SK-N-SH (cell line): ENCODE data around the gene STK40. TPM values are rescaled to one million over a fixed set of nuclear protein-coding genes. Genes with fewer than 3 reads are reported as not detected.

Experiments used
- CTCF ChIA-PET: fragments of 300-600, 350-600 bp; formaldehyde crosslinking; extraction: SDS; loops from one replicate; lab custom pipeline; 2021; lab: Yijun Ruan, JAX
- POLR2A ChIA-PET: fragments of 350-600 bp; sonication (Branson Sonifier 250); formaldehyde crosslinking; extraction: SDS; loops from one replicate; lab custom pipeline; 2020; ENCODE audit warnings: antibody characterized with exemption, inconsistent platforms; lab: Yijun Ruan, JAX
- DNase-seq: peaks from one replicate; pipeline ENCODE4 v3.0.0; 2012
- H2AFZ ChIP-seq: fragments of 200-600 bp; sonication (generic); 2 replicates; pipeline ENCODE4 v1.8.1; 2016; ENCODE audit warnings: antibody characterized with exemption, mild to moderate bottlenecking, low read depth
- H3F3A ChIP-seq: fragments of 200-600 bp; sonication (generic); replicated peaks from 2 replicates; pipeline ENCODE3; 2016; ENCODE audit warnings: antibody characterized with exemption, mild to moderate bottlenecking; ENCODE audit not compliant: insufficient read depth
- H3K27ac ChIP-seq, 2 experiments: fragments of 200-500 bp in 1 of 2; fragments of 200-600 bp in 1 of 2; sonication (Bioruptor generic) in 1 of 2; sonication (generic), shearing (Covaris generic) in 1 of 2; 2 replicates each; pipeline versions ENCODE4 v1.5.1 to v1.6.1; 2014 to 2016; ENCODE audit warnings: low read depth in 2 of 2, inconsistent platforms in 1 of 2, low read length in 1 of 2, mild to moderate bottlenecking in 1 of 2, mixed read lengths in 1 of 2
- H3K27me3 ChIP-seq: fragments of 200-600 bp; sonication (generic), shearing (Covaris generic); 2 replicates; pipeline ENCODE4 v1.6.1; 2016; ENCODE audit warnings: mixed run types; ENCODE audit not compliant: insufficient read depth
- H3K36me3 ChIP-seq, 2 experiments: fragments of 200-500 bp in 1 of 2; fragments of 200-600 bp in 1 of 2; sonication (Bioruptor generic) in 1 of 2; sonication (generic) in 1 of 2; replicated peaks in 1 of 2; 2 replicates each; pipeline versions ENCODE3 to v1.5.1; 2014 to 2016; ENCODE audit warnings: low read length in 1 of 2, mild to moderate bottlenecking in 1 of 2; ENCODE audit not compliant: insufficient read depth in 2 of 2, control insufficient read depth in 1 of 2
- H3K4me1 ChIP-seq, 2 experiments: fragments of 200-500 bp in 1 of 2; fragments of 200-600 bp in 1 of 2; sonication (Bioruptor generic) in 1 of 2; sonication (generic), shearing (Covaris generic) in 1 of 2; 2 replicates each; pipeline versions ENCODE4 v1.5.1 to v1.6.1; 2014 to 2016; ENCODE audit warnings: low read depth in 1 of 2, low read length in 1 of 2, mixed run types in 1 of 2; ENCODE audit not compliant: insufficient read depth in 2 of 2, control insufficient read depth in 1 of 2
- H3K4me2 ChIP-seq: fragments of 200-600 bp; sonication (generic), shearing (Covaris generic); 2 replicates; pipeline ENCODE4 v1.6.1; 2017; ENCODE audit warnings: mixed run types
- H3K4me3 ChIP-seq, 2 experiments: fragments of 200-500 bp in 1 of 2; fragments of 200-600 bp in 1 of 2; sonication (Bioruptor generic) in 1 of 2; sonication (generic), shearing (Covaris generic) in 1 of 2; 2 replicates each; pipeline versions ENCODE4 v1.5.1 to v1.8.1; 2014 to 2016; ENCODE audit warnings: low read depth in 2 of 2, inconsistent platforms in 1 of 2, low read length in 1 of 2, mild to moderate bottlenecking in 1 of 2, mixed read lengths in 1 of 2, moderate library complexity in 1 of 2
- H3K79me2 ChIP-seq: fragments of 200-600 bp; sonication (generic); 2 replicates; pipeline ENCODE4 v1.8.1; 2017; ENCODE audit warnings: mild to moderate bottlenecking; ENCODE audit not compliant: insufficient read depth
- H3K9ac ChIP-seq: fragments of 200-600 bp; sonication (generic); 2 replicates; pipeline ENCODE4 v1.6.1; 2017; ENCODE audit warnings: mixed run types
- H3K9me2 ChIP-seq: fragments of 200-600 bp; sonication (generic); 2 replicates; pipeline ENCODE4 v1.6.1; 2017; ENCODE audit warnings: mixed run types
- H3K9me3 ChIP-seq: fragments of 200-600 bp; sonication (generic); 2 replicates; pipeline ENCODE4 v1.6.1; 2017; ENCODE audit warnings: mixed run types, mild to moderate bottlenecking, moderate library complexity
- H4K20me1 ChIP-seq: fragments of 200-600 bp; sonication (generic); 2 replicates; pipeline ENCODE4 v1.6.1; 2017; ENCODE audit warnings: mild to moderate bottlenecking, mixed run types; ENCODE audit not compliant: insufficient read depth
- EP300 ChIP-seq, 2 experiments: IDR thresholded peaks; 2 replicates each; pipeline versions ENCODE4 v1.4.0 to v1.6.1; 2012; ENCODE audit warnings: borderline replicate concordance in 1 of 2, low read depth in 1 of 2, low read length in 1 of 2
- FOSL2 ChIP-seq: IDR thresholded peaks from 2 replicates; pipeline ENCODE4 v1.4.0; 2012; ENCODE audit warnings: low read depth, mild to moderate bottlenecking, moderate library complexity, borderline replicate concordance
- FOXJ3 ChIP-seq: sonication (generic); formaldehyde crosslinking; IDR thresholded peaks from 2 replicates; pipeline ENCODE4 v1.5.1; 2020; ENCODE audit warnings: mild to moderate bottlenecking, missing genetic modification reagents
- FOXM1 ChIP-seq: IDR thresholded peaks from 2 replicates; pipeline ENCODE4 v1.4.0; 2012; ENCODE audit warnings: low read depth, mild to moderate bottlenecking
- IRF3 ChIP-seq: fragments of 150-350 bp; IDR thresholded peaks from 2 replicates; pipeline ENCODE4 v1.6.1; 2016; ENCODE audit warnings: mild to moderate bottlenecking, low read depth, low read length
- JUND ChIP-seq: IDR thresholded peaks from 2 replicates; pipeline ENCODE4 v1.4.0; 2012
- MAX ChIP-seq: IDR thresholded peaks from 2 replicates; pipeline ENCODE4 v1.4.0; 2012; ENCODE audit warnings: low read depth
- MEF2A ChIP-seq: IDR thresholded peaks from 2 replicates; pipeline ENCODE4 v1.4.0; 2012; ENCODE audit warnings: low read depth, borderline replicate concordance
- NFIC ChIP-seq: IDR thresholded peaks from 2 replicates; pipeline ENCODE4 v1.4.0; 2012; ENCODE audit warnings: borderline replicate concordance
- PBX3 ChIP-seq: IDR thresholded peaks from 2 replicates; pipeline ENCODE4; 2012
- POLR2AphosphoS5 ChIP-seq: IDR thresholded peaks from 2 replicates; pipeline ENCODE4 v1.6.1; 2012; ENCODE audit warnings: low read depth, low read length
- RAD21 ChIP-seq: IDR thresholded peaks from 2 replicates; pipeline ENCODE4 v1.6.1; 2012; ENCODE audit warnings: mild to moderate bottlenecking, low read length
- RCOR1 ChIP-seq: fragments of 150-350 bp; IDR thresholded peaks from 2 replicates; pipeline ENCODE4 v1.6.1; 2017; ENCODE audit warnings: antibody characterized with exemption, low read length
- RFX5 ChIP-seq: IDR thresholded peaks from 2 replicates; pipeline ENCODE4 v1.6.1; 2012; ENCODE audit warnings: mild to moderate bottlenecking, improper control_type of control experiment, low read length
- RXRA ChIP-seq: IDR thresholded peaks from 2 replicates; pipeline ENCODE4 v1.4.0; 2012; ENCODE audit warnings: low read depth, mild to moderate bottlenecking, borderline replicate concordance
- SMC3 ChIP-seq: IDR thresholded peaks from 2 replicates; pipeline ENCODE4 v1.6.1; 2012; ENCODE audit warnings: low read depth, low read length, improper control_type of control experiment
- TAF1 ChIP-seq: IDR thresholded peaks from 2 replicates; pipeline ENCODE4 v1.6.1; 2012; ENCODE audit warnings: low read depth, mild to moderate bottlenecking, low read length, moderate library complexity, borderline replicate concordance
- TCF12 ChIP-seq: IDR thresholded peaks from 2 replicates; pipeline ENCODE4 v1.4.0; 2012
- ZBTB33 ChIP-seq: IDR thresholded peaks from 2 replicates; pipeline ENCODE4 v1.4.0; 2012; ENCODE audit warnings: low read depth, borderline replicate concordance
- WGBS: methylation state at CpG from one replicate; pipeline ENCODE4 v1.1.6; 2017; ENCODE audit warnings: low lambda C conversion rate; 5-methylcytosine and 5-hydroxymethylcytosine counted together
- polyA plus RNA-seq, 3 experiments: library from polyadenylated mRNA; depleted of rRNA; stranded (reverse); fragments of >200 nt; gene quantifications; 2 replicates each; pipeline ENCODE4 v1.2.3, GENCODE V29; 2012
- TF ChIP-seq, protein P1 (sequence below): fragments of 200-600 bp; sonication (generic); IDR thresholded peaks from 2 replicates; pipeline ENCODE4 v1.6.1; 2017; ENCODE audit warnings: antibody characterized with exemption, mild to moderate bottlenecking, moderate library complexity
- TF ChIP-seq, protein P2 (sequence below): IDR thresholded peaks from 2 replicates; pipeline ENCODE4 v1.4.0; 2012; ENCODE audit warnings: low read depth, borderline replicate concordance

Gene STK40
- polyA plus RNA-seq, 1 of the 3 experiments (the other 2 are of a cell fraction), result 43.3 TPM

DNA sequence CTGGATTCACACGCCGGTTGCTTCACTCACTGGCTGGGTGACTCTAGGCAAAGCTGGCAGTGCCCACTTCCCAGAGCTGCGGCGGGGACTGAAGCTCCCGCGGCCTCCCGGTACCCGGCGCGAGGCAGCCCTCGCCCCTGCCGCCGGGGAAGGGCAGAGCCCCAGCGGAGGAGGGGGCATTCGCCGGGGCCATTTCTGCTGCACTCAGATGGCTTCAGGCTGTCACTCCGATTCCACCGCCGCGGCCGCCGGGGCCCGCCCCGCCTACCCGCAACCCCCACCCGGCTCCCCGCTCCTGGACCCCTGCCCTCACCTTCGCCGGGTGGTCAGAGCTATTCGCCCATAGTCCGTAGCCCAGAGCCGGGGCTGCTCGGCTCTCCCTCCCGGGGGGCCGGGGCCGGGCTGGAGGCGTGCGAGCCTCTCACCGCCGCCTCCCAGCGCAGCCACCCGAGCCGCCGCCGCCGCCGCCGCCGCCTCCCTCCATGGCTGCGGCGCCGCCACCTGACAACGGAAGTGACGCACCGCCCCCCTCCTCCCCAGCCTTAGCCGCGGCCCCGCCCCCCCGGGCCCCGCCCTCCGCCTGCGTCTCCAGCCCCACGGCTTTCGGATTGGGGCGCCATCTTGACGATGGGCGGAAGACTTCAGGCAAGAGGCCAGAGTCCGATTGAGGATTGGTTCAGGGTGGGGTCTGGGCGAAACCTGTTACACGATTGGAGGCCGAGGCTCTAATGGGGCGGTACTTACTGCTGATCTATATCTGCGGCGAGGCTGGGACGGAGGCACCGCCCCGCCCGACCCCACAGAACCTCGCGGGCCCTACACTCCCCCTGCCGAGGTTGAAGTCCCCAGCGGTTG lies at the start of gene STK40 (continued):
- 0 out of 2 replicates have a peak, but pooled peaks have one; percentile 59 for TF ChIP-seq ZBTB33
- TF ChIP-seq TCF12, result no peak
- TF ChIP-seq, protein P1, sequence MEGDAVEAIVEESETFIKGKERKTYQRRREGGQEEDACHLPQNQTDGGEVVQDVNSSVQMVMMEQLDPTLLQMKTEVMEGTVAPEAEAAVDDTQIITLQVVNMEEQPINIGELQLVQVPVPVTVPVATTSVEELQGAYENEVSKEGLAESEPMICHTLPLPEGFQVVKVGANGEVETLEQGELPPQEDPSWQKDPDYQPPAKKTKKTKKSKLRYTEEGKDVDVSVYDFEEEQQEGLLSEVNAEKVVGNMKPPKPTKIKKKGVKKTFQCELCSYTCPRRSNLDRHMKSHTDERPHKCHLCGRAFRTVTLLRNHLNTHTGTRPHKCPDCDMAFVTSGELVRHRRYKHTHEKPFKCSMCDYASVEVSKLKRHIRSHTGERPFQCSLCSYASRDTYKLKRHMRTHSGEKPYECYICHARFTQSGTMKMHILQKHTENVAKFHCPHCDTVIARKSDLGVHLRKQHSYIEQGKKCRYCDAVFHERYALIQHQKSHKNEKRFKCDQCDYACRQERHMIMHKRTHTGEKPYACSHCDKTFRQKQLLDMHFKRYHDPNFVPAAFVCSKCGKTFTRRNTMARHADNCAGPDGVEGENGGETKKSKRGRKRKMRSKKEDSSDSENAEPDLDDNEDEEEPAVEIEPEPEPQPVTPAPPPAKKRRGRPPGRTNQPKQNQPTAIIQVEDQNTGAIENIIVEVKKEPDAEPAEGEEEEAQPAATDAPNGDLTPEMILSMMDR, result no peak
- TF ChIP-seq MAX, result no peak
- TF ChIP-seq TAF1, result no peak
- TF ChIP-seq RXRA, result peak; percentile 13; the same call in 1 of the 2 replicates
- no peak for TF ChIP-seq SMC3
- TF ChIP-seq RCOR1, result no peak

- peaks cover 2 to 6% of the 10 kb centered on the region in 2 experiments for H3K36me3 ChIP-seq
- CTCF ChIA-PET, result interaction anchor here (0.9 to 1.1 kb wide), 3 partner anchors 11 to 284 kb away, joined by 3 to 6 read pairs (median 4); partner anchors contain the start of genes OSCP1 and TRAPPC3
- no peaks in the 10 kb centered on the region for H3K79me2 ChIP-seq
- no peak overlapping the region for H3K4me2 ChIP-seq
- no peak overlapping the region for H3K4me3 ChIP-seq
- POLR2A ChIA-PET, result no interaction called here
- no peaks in the 10 kb centered on the region for H4K20me1 ChIP-seq
- H3F3A ChIP-seq, result no peaks in the 10 kb centered on the region
- no peaks in the 10 kb centered on the region for H3K9me3 ChIP-seq
- no peaks in the 10 kb centered on the region for H3K27me3 ChIP-seq
- DNase-seq, result no peak
- H3K9ac ChIP-seq, result no peak overlapping the region
- H3K4me1 ChIP-seq, result no peaks in the 10 kb centered on the region
- H3K9me2 ChIP-seq, result no peaks in the 10 kb centered on the region
- H3K27ac ChIP-seq, result no peak overlapping the region
- 36% methylated on average over 1 of the region's 1 CpG for WGBS
- H2AFZ ChIP-seq, result no peak overlapping the region
- TF ChIP-seq, protein P2, sequence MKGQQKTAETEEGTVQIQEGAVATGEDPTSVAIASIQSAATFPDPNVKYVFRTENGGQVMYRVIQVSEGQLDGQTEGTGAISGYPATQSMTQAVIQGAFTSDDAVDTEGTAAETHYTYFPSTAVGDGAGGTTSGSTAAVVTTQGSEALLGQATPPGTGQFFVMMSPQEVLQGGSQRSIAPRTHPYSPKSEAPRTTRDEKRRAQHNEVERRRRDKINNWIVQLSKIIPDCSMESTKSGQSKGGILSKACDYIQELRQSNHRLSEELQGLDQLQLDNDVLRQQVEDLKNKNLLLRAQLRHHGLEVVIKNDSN, result no peak
- no peak for TF ChIP-seq FOSL2
- TF ChIP-seq FOXJ3 (CRISPR knock-in tag), result no peak
- no peak for TF ChIP-seq RAD21
- no peak for TF ChIP-seq PBX3
- TF ChIP-seq POLR2AphosphoS5, result no peak
- no peak for TF ChIP-seq EP300 (IDR thresholded peaks at IDR 0.05; ENCODE audit: borderline replicate concordance in 1 of 2, low read depth in 1 of 2, low read length in 1 of 2)
- no peak for TF ChIP-seq MEF2A
- no peak for TF ChIP-seq RFX5
- TF ChIP-seq FOXM1, result no peak
- TF ChIP-seq NFIC, result no peak
- TF ChIP-seq IRF3, result no peak
- TF ChIP-seq RCOR1, result no peak
- TF ChIP-seq JUND, result no peak
These were observed 47.4 kb upstream of the STK40 start for GRCh38 chr1:36433102-36433501.
